ENCODE measurements around the gene ADPRHL1.

- TF ChIP-seq CTCF (conservative IDR thresholded peaks at IDR 0.05 in 1 of 2, IDR thresholded peaks at IDR 0.05 in 1 of 2; ENCODE audit: low read depth in 1 of 2, low read length in 2 of 2) (no peak), EZH2 (IDR thresholded peaks at IDR 0.05; ENCODE audit: low read length, missing control alignments) (no peak)
Observed at GRCh38 chr13:113365583-113365970, 87.7 kb downstream of the ADPRHL1 start.

Data from fibroblast of lung (primary cell).